ENCODE results near the gene RTL10. TPM values are rescaled to one million over a fixed set of nuclear protein-coding genes. Genes with fewer than 3 reads are reported as not detected.

The RTL10 gene
- total and polyA plus RNA-seq, 2 of the 8 experiments (the other 6 are each of a cell fraction or from before 2014, with no cell fraction given): 11.5 to 18.8 TPM

- no peak overlapping the region for H3K56ac ChIP-seq (replicated peaks; ENCODE audit: insufficient read length, low read depth, low read length)
- H3K9me3 ChIP-seq (ENCODE audit: insufficient read depth in 2 of 2, low read depth in 1 of 2, low read length in 1 of 2): no peaks in the 10 kb centered on the region
- no peak overlapping the region for H4K5ac ChIP-seq (ENCODE audit: insufficient read length, low read depth, low read length)
- 79% methylated on average over 7 of the region's 7 CpGs; no CpG with 5 or more reads in 1 of the 2 experiments for WGBS, 2 experiments (ENCODE audit: extremely low coverage in 1 of 2, insufficient coverage in 1 of 2, insufficient read length in 1 of 2, insufficient replicate concordance in 2 of 2, low coverage in 1 of 2, low lambda C conversion rate in 2 of 2, missing lambda C conversion rate in 1 of 2)
- H3K23ac ChIP-seq (ENCODE audit: insufficient read length): no peak overlapping the region
- H3K79me1 ChIP-seq (ENCODE audit: low read depth, low read length): peaks cover 17% of the 10 kb centered on the region
- no peak overlapping the region for H2BK5ac ChIP-seq (ENCODE audit: low read depth, low read length)
- peaks cover 2 to 16% (median 14%) of the 10 kb centered on the region in 4 experiments; a peak in 6 of 8 replicates for H3K36me3 ChIP-seq (ENCODE audit: control insufficient read depth in 2 of 4, insufficient read depth in 4 of 4, low read length in 3 of 4)
- DNase-seq (ENCODE audit: low read depth in 1 of 2, low spot score in 2 of 2) (no peak), FAIRE-seq (no peak)
- POLR2A ChIA-PET (ENCODE audit: partially characterized antibody): interaction anchor here (0.9 to 2.6 kb wide), 4 partner anchors 16 to 27 kb away, joined by 3 to 7 read pairs (median 3); no protein-coding TSS in a partner anchor
- H2AFZ ChIP-seq (ENCODE audit: low read length): no peak overlapping the region
- H4K91ac ChIP-seq (replicated peaks; ENCODE audit: insufficient read length, low read length): no peak overlapping the region
- no peak overlapping the region for H3K4me3 ChIP-seq (ENCODE audit: extremely low read depth in 1 of 4, insufficient read depth in 2 of 4, low read depth in 3 of 4, low read length in 4 of 4)
- no peak overlapping the region for H2BK15ac ChIP-seq (ENCODE audit: low read length)
- no peak overlapping the region for H3K14ac ChIP-seq (ENCODE audit: insufficient read length)
- H3K27me3 ChIP-seq (replicated peaks in 1 of 4; ENCODE audit: control insufficient read depth in 3 of 4, extremely low read depth in 1 of 4, insufficient read depth in 3 of 4, low read length in 3 of 4): no peaks in the 10 kb centered on the region
- peaks cover 0 to 10% (median 4%) of the 10 kb centered on the region in 4 experiments; a peak in 5 of 7 replicates for H3K4me1 ChIP-seq (replicated peaks in 1 of 4; ENCODE audit: control insufficient read depth in 3 of 4, insufficient read depth in 4 of 4, low read length in 3 of 4)
- H3K4me2 ChIP-seq (ENCODE audit: insufficient read depth in 1 of 2, low read depth in 2 of 2, low read length in 2 of 2): no peak overlapping the region
- H3K18ac ChIP-seq (ENCODE audit: extremely low read depth, low read length): no peak overlapping the region
- peak in 1 of 2 experiments; percentile 25; a peak in 1 of 3 replicates for TF ChIP-seq POLR2A (IDR thresholded peaks at IDR 0.05; ENCODE audit: control extremely low read depth in 1 of 2, low read depth in 2 of 2, low read length in 2 of 2)
- no peak for TF ChIP-seq SRF (IDR thresholded peaks at IDR 0.05; ENCODE audit: low read depth, low read length)
- H2BK120ac ChIP-seq (replicated peaks; ENCODE audit: low read depth, low read length): no peak overlapping the region
- no peak overlapping the region for H3K27ac ChIP-seq (ENCODE audit: low read depth, low read length)
- H3K23me2 ChIP-seq (ENCODE audit: low read depth, low read length): peaks cover 2% of the 10 kb centered on the region; the same call in 1 of the 2 replicates
- H4K8ac ChIP-seq (ENCODE audit: extremely low read depth, insufficient read depth, low read length): no peak overlapping the region
- H2BK20ac ChIP-seq (ENCODE audit: low read length): no peak overlapping the region
- peaks cover 0 to 15% of the 10 kb centered on the region in 2 experiments; a peak in 2 of 4 replicates for H3K79me2 ChIP-seq (ENCODE audit: control insufficient read depth in 1 of 2, insufficient read depth in 2 of 2, low read length in 2 of 2)
- no peak overlapping the region for H3K4ac ChIP-seq (replicated peaks; ENCODE audit: insufficient read length, low read depth, low read length)
- H2BK12ac ChIP-seq (ENCODE audit: low read depth, low read length): no peak overlapping the region
- H2AK5ac ChIP-seq (ENCODE audit: low read depth, low read length): no peak overlapping the region
- CTCF ChIA-PET (ENCODE audit: partially characterized antibody): interaction anchor here (0.7 to 1.9 kb wide), 4 partner anchors 14 to 64 kb away, joined by 3 to 8 read pairs (median 3); no protein-coding TSS in a partner anchor
- H4K20me1 ChIP-seq (replicated peaks in 1 of 2; ENCODE audit: control insufficient read depth in 1 of 2, insufficient read depth in 2 of 2, low read length in 2 of 2): peaks cover 20 to 63% of the 10 kb centered on the region in 2 experiments
- no peak overlapping the region for H3K9ac ChIP-seq (replicated peaks in 1 of 4; ENCODE audit: extremely low read depth in 1 of 4, low read depth in 3 of 4, low read length in 3 of 4)
Observed at GRCh38 chr22:19848298-19849224, 6.1 kb downstream of the RTL10 start.
